ENCODE results near the gene GPR89A. TPM values are rescaled to one million over a fixed set of nuclear protein-coding genes. Genes with fewer than 3 reads are reported as not detected.
A peak's percentile ranks its signal among the peaks of the same experiment; 100 is the strongest.

GPR89A gene
- total and polyA plus RNA-seq, 2 donors (not counting 1 experiment from before 2014, with no cell fraction given), result 23.6 to 25.4 TPM

DNA sequence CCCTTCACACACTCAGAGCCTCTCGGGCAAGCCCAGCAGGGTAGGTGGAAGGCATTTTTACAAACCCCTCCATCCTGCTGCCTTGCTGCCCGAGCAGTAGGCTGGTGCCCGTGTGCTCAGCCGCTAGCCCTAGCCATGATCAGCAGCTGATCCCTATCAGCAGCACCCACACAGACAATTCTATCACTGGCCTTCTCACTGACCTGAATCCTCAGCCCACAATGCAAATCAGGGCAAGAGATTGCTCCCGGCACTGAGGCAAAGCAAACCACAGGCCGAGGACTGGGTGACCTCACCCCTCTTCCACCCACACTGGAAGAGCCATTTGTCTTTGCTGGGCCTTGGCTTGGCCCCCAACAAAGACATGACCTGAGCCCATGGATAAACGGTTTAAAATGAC is 100.3 kb downstream of the GPR89A start:
- Histone ChIP-seq H3K9ac (ENCODE audit: insufficient read depth, low read length) (no peak overlapping the region), H3K4me3 (replicated peaks in 1 of 4; ENCODE audit: control extremely low read depth in 1 of 4, insufficient read depth in 1 of 4, low read depth in 3 of 4, low read length in 4 of 4) (no peak overlapping the region), H4K20me1 (ENCODE audit: control insufficient read depth, extremely low read depth, insufficient read depth, low read length) (no peaks in the 10 kb centered on the region), H3K79me2 (ENCODE audit: control insufficient read depth, insufficient read depth, low read length) (no peaks in the 10 kb centered on the region), H3K27ac (ENCODE audit: insufficient read depth, low read length) (no peak overlapping the region), H2AFZ (ENCODE audit: low read length) (no peak overlapping the region), H3K36me3 (ENCODE audit: control insufficient read depth, insufficient read depth, low read length) (no peaks in the 10 kb centered on the region), H3K27me3 (ENCODE audit: control insufficient read depth, insufficient read depth, low read length) (no peaks in the 10 kb centered on the region), H3K9me3 (ENCODE audit: control insufficient read depth, insufficient read depth, low read depth, low read length) (no peaks in the 10 kb centered on the region), H3K4me1 (ENCODE audit: control insufficient read depth, extremely low read depth, insufficient read depth, low read length) (no peaks in the 10 kb centered on the region), H3K4me2 (ENCODE audit: extremely low read depth, insufficient read depth, low read length) (no peak overlapping the region)
- DNase-seq (ENCODE audit: low read depth in 2 of 2), result peak; percentile 53 to 58
- no peak for TF ChIP-seq EZH2 (IDR thresholded peaks at IDR 0.05; ENCODE audit: low read length, missing control alignments)
- TF ChIP-seq, protein P1, sequence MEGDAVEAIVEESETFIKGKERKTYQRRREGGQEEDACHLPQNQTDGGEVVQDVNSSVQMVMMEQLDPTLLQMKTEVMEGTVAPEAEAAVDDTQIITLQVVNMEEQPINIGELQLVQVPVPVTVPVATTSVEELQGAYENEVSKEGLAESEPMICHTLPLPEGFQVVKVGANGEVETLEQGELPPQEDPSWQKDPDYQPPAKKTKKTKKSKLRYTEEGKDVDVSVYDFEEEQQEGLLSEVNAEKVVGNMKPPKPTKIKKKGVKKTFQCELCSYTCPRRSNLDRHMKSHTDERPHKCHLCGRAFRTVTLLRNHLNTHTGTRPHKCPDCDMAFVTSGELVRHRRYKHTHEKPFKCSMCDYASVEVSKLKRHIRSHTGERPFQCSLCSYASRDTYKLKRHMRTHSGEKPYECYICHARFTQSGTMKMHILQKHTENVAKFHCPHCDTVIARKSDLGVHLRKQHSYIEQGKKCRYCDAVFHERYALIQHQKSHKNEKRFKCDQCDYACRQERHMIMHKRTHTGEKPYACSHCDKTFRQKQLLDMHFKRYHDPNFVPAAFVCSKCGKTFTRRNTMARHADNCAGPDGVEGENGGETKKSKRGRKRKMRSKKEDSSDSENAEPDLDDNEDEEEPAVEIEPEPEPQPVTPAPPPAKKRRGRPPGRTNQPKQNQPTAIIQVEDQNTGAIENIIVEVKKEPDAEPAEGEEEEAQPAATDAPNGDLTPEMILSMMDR (conservative IDR thresholded peaks at IDR 0.05 in 1 of 2, IDR thresholded peaks at IDR 0.05 in 1 of 2; ENCODE audit: low read depth in 1 of 2, low read length in 2 of 2), result no peak

DNA sequence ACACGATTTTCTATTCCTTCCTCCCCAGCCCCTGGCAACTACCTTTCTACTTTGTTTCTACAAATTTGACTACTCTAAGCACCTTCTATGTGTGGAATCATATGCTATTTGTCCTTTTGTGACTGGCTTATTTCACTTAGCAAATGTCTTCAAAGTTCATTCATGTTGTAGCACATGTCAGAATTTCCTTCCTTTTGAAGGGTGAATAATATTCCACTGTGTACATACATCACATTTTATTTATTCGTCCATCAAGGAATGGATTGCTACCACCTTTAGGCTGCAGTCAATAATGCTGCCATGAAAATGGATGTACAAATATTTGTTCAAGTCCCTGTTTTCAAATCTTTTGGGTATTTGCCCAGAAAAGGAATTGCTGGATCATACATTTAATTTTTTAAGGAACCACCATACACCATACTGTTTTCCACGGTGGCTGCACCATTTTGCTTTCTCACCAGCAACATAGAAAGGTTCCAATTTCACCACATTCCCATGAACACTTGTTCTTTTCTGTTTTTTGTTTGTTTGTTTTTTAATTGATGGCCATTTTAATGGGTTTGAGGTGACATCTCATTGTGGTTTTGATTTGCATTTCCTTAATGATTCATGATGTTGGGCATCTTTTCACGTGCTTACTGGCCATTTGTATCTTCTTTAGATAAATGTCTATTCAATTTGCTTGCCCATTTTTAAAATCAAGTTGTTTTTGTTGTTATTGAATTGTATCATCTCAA is 102.7 kb downstream of the GPR89A start:
- no peak overlapping the region for H3K4me2 ChIP-seq (ENCODE audit: extremely low read depth, insufficient read depth, low read length)
- no peaks in the 10 kb centered on the region for H3K9me3 ChIP-seq (ENCODE audit: control insufficient read depth, insufficient read depth, low read depth, low read length)
- H4K20me1 ChIP-seq (ENCODE audit: control insufficient read depth, extremely low read depth, insufficient read depth, low read length), result no peaks in the 10 kb centered on the region
- no peaks in the 10 kb centered on the region for H3K4me1 ChIP-seq (ENCODE audit: control insufficient read depth, extremely low read depth, insufficient read depth, low read length)
- H2AFZ ChIP-seq (ENCODE audit: low read length), result no peak overlapping the region
- no peaks in the 10 kb centered on the region for H3K27me3 ChIP-seq (ENCODE audit: control insufficient read depth, insufficient read depth, low read length)
- H3K4me3 ChIP-seq (replicated peaks in 1 of 4; ENCODE audit: control extremely low read depth in 1 of 4, insufficient read depth in 1 of 4, low read depth in 3 of 4, low read length in 4 of 4), result no peak overlapping the region
- DNase-seq (ENCODE audit: low read depth in 2 of 2), result no peak
- no peaks in the 10 kb centered on the region for H3K36me3 ChIP-seq (ENCODE audit: control insufficient read depth, insufficient read depth, low read length)
- no peak overlapping the region for H3K27ac ChIP-seq (ENCODE audit: insufficient read depth, low read length)
- H3K79me2 ChIP-seq (ENCODE audit: control insufficient read depth, insufficient read depth, low read length), result no peaks in the 10 kb centered on the region
- TF ChIP-seq EZH2 (IDR thresholded peaks at IDR 0.05; ENCODE audit: low read length, missing control alignments), result no peak
- TF ChIP-seq, protein P1 (conservative IDR thresholded peaks at IDR 0.05 in 1 of 2, IDR thresholded peaks at IDR 0.05 in 1 of 2; ENCODE audit: low read depth in 1 of 2, low read length in 2 of 2), result no peak
- H3K9ac ChIP-seq (ENCODE audit: insufficient read depth, low read length), result no peak overlapping the region

DNA sequence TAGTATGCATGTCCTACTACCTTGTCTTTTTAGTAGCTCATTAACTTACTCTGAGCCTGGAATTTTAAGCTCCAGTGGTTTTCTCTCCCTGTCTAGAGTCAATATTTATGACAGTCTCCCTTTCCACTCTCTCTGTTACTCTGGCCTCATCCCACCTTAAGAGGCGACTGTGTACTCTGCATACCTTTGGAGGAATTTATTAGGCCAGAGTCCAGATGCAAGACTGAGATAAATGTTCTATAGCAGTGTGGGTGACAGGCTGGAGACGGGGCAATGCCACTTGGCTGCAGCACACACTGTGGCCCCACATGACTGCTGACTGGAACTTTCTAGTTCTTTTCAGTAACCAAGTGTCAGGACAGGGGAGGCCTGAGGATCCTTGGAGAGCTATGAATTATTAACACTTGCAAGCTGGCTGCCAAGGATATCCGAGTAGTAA is 103.4 kb downstream of the GPR89A start:
- Histone ChIP-seq H3K4me2 (ENCODE audit: extremely low read depth, insufficient read depth, low read length) (no peak overlapping the region), H3K9ac (ENCODE audit: insufficient read depth, low read length) (no peak overlapping the region), H3K4me1 (ENCODE audit: control insufficient read depth, extremely low read depth, insufficient read depth, low read length) (no peaks in the 10 kb centered on the region), H4K20me1 (ENCODE audit: control insufficient read depth, extremely low read depth, insufficient read depth, low read length) (no peaks in the 10 kb centered on the region), H3K79me2 (ENCODE audit: control insufficient read depth, insufficient read depth, low read length) (no peaks in the 10 kb centered on the region), H2AFZ (ENCODE audit: low read length) (no peak overlapping the region), H3K27me3 (ENCODE audit: control insufficient read depth, insufficient read depth, low read length) (no peaks in the 10 kb centered on the region), H3K4me3 (replicated peaks in 1 of 4; ENCODE audit: control extremely low read depth in 1 of 4, insufficient read depth in 1 of 4, low read depth in 3 of 4, low read length in 4 of 4) (no peak overlapping the region), H3K9me3 (ENCODE audit: control insufficient read depth, insufficient read depth, low read depth, low read length) (no peaks in the 10 kb centered on the region), H3K27ac (ENCODE audit: insufficient read depth, low read length) (no peak overlapping the region), H3K36me3 (ENCODE audit: control insufficient read depth, insufficient read depth, low read length) (no peaks in the 10 kb centered on the region)
- DNase-seq (ENCODE audit: low read depth in 2 of 2), result no peak
- no peak for TF ChIP-seq EZH2 (IDR thresholded peaks at IDR 0.05; ENCODE audit: low read length, missing control alignments)
- TF ChIP-seq, protein P1 (conservative IDR thresholded peaks at IDR 0.05 in 1 of 2, IDR thresholded peaks at IDR 0.05 in 1 of 2; ENCODE audit: low read depth in 1 of 2, low read length in 2 of 2), result no peak

Data from fibroblast of lung (primary cell).